SK-MEL-5 (cell line): Measurements from ENCODE around the gene BCAR3. TPM values are rescaled to one million over a fixed set of nuclear protein-coding genes. Genes with fewer than 3 reads are reported as not detected.
A peak's percentile ranks its signal among the peaks of the same experiment; 100 is the strongest.

Source experiments
- DNase-seq: peaks from one replicate; pipeline ENCODE4 v3.0.0-alpha.2; 2016; ENCODE audit warnings: low read depth, low spot score
- in situ Hi-C: cut with HindIII; loops from 2 replicates; pipeline ENCODE4 v1.10.0; 2016; ENCODE audit warnings: low sequenced_read_pairs, high pct_unique_total_duplicates, low pct_unique_long_range_greater_than_20kb
- polyA plus RNA-seq, 2 experiments: library from polyadenylated mRNA; depleted of rRNA; stranded (reverse); fragments of >200 nt; gene quantifications; 2 replicates each; pipeline ENCODE4 v1.2.3, GENCODE V29; 2015
- total RNA-seq: library from RNA; depleted of rRNA; stranded (reverse); fragments of >200 nt; shearing (Covaris generic); gene quantifications from 2 replicates; pipeline ENCODE4 v1.2.3, GENCODE V29; 2014; rRNA removed

BCAR3 gene
- 34.5 and 36.9 TPM in 2 replicates for total RNA-seq
- polyA plus RNA-seq (2015; cell fraction: cytosol; rRNA removed) = 26.4 and 30.1 TPM in 2 replicates
- polyA plus RNA-seq (2015; cell fraction: nucleus; rRNA removed) = 20.5 and 22.6 TPM in 2 replicates

DNA sequence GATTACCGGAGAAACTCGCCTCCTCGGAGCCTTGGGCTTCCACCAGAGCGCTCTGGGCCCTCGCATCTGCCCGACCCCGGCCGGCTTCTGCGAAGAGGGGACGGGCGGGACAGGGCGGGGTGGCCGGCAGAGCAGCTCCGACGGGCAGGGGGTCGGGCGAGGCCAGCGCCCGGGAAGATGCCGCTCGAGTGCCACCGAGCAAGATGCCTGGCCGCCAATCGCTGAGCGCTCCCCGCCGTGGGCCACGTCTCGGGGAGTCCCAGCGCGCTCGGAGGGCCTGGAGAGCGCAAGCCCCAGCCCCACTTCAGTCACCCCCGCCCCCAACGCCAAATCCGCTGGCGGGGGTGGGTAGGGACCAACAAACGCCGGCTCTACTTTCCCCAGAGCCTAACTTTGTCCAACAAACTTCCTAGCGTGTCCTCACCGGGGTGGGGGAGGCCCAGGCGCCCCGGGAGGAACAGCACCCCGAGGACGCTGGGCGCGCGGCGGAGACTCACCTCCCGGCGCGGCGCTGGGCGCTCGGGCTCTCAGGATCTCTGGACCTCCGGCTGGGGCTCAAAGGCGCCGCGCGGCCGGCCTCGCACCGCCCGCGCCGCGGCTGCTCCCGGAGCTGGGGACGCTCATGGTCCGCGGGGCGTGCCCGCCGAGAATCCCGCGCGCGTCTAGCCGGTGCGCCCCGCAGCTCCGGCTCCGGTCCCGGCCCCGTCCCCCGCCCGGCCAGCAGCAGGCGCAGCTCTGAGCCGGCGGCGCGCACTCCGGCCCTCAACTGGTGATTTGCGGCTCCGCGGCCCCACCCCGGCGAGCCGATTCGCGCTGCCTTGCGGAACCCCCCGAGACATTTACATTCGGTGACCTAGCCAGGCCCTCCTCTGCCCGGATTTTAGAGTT, at the start of gene BCAR3:
BCAR3 (minus strand) TSS at position 737 of the 888 bp plus-strand sequence. CDS start 6,907 bp downstream, outside the sequence.
- in situ Hi-C loops = no loop called here
- DNase-seq = peak; percentile 61

DNA sequence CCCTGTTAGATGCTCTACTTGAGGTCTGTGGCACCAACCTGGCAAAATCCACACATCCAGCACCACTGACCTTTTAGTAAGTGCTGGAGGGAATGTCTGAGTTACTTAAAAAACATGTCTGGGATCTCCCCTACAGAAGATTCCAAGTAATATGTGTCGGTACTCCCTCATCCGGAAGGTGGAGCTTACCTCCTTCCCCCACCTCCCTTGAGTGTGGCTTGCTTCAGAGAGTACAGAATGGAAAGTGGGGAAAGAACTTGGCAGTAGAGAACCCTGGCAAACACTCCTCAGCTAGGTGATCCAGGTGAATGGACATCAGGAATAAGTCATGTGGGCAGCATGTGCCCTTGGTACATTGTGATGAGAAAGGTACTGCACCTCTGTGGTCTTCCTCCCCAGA, 49.0 kb upstream of the BCAR3 start:
- in situ Hi-C loops = no loop called here
- no peak for DNase-seq

DNA sequence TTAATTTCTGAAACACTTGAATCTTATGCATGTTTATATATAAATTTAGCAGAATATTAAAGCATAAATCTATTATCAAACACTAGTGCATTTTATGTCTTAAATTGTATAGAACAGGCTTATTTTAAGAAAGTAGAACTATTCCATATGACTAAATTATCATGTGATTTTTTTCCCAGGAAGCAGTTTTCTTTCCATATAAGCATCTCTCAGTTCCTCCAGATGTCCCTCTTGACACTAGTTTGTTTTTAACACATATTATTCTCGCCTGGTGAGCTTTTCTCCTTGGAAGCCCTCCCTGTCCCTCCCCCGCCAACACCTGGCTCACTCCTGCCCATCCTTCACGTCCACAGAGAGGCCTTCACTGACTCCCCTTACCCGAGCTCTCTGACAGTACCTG, 48.3 kb upstream of the BCAR3 start:
- in situ Hi-C loops = no loop called here

DNA sequence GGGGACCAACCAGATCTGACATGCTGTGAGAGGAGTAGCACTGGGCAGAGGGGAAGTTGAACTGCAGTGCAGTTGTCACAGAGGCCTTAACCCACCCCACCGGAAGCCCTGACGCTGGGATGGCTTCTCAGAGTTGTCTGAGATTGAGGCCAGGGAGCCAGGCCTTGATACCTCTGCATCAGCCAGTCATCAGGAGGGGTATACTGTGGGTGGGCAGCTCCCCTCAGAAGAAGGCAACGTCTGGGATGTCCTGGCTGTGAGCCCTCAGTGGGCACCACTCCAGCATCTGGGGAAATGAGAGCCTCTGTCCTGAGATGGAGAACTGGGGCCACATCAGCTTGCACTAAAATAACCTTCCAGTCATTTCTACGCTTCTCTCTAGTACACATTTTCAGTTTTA, 47.9 kb upstream of the BCAR3 start:
- in situ Hi-C loops = no loop called here
- no peak for DNase-seq

More for the DNA sequence above, 48.3 kb upstream of the BCAR3 start:
- no peak for DNase-seq

DNA sequence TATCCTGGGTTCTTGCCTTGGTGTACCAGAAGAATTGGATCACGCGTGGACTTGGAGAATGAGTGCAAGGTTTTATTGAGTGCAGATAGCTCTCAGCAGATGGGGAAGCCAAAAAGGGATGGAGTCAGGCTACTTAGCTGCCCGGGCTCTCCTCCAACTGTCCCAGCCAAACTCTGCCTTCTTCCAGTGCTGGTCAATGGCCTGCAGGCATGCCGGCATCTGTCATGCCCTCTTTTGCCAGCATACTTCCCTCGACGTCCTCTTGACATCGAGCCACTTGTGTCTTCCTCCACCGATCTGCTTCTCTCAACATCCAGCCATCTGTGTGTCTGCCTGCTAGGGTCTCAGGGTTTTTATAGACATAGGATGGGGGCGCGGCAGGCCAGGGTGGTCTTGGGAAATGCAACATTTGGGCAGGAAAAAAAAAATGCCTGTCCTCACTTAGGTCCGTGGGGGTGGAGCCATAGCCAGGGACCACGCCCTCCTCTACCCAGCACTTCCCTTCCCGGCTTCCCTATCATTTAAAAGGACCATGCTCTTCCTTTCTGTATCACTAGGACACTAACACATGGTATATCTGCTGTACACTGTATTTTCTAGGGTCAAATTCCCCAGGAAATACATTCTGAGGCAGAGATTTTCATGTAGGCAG, 47.0 kb upstream of the BCAR3 start:
- DNase-seq = no peak
- in situ Hi-C loops = no loop called here

DNA sequence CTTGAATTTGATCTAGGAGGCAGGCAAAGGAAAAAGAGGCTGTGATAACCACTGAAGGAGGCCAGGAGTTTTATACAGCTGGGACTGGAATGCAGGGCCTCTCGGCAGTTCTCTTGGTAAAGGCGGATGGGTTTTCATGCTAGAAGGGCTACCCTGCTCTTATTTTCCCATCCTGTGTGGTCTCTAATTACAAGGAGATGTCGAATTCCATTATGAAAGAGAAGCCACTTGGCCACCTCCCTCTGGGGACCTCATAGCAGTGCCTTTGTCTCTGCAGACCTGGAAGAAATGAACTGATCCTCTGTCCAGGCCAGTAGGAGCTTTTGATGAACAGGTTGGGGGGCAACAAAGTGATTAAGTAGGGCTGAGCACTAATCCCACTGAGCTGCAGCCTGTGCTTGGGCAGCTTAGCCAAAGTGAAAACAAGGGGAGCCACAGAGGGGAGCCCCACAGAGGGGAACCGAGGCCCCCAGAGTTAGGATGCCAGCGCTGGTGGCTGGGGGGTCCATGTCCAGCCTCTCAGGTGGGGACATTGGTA, 42.2 kb upstream of the BCAR3 start:
- in situ Hi-C loops = no loop called here

DNA sequence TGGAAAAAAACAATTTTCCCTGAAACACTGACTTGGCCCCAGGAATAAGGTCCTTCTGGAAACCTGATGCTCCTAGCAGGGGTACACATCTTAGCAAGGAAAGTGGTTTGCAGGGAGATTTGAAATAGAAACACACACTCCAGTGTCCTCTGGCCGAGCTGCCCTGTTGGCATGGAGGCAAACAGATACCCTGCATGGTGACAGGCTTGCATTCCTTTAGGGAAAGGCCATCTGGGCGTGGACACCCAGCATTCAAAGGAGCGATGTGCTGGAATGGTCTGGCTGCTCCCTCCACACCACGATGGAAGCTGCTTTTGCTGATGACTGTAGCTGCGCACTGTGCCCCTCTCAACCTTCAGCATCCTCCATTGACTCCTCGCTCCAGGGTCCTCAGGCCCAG, 41.5 kb upstream of the BCAR3 start:
- no peak for DNase-seq
- in situ Hi-C loops = no loop called here

More for the DNA sequence above, 42.2 kb upstream of the BCAR3 start:
- DNase-seq = no peak

DNA sequence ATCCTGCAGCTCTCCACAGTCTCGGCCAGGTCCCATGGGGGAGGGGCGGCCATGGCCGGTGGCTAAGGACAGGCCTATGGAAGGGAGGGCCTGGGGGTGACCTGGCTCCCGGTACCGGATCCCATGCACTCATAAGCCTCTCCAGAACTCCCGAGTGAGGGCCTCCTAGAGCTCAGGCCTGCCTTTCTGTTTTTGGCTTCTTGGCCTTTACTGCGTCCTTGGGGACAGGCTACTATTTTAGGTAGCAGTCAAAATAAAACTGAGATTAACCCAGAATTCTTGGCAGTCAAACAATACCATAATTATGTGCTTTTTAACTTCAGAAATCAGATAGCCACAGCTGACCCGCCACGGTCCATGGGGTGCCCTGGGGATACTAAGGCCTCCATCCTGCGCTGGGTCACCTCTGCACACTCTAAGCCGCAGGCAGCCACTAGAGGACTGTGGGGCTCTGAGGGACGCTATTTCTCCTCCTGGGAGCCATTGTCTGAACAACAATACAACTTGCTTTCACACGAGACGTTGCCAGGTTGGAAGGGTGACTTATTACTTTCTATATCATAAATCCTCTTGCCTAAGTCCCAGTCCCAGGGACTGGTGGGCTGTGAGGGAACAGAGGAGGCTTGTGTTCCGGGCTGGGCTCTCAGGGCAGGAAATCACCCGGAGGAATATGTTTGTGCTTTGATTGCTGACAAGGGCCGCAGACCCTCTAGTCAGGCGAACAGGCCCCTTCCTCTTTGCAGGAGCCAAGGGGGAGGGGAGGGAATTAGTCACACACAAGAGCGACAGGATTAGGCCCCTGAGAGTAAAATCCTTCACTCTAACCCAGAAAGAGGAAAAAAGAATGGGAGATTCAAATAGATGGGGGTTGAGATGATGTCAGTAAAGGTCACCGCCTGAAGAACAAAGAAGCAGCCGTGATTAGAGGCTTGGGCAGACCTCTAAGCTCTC, 40.7 kb upstream of the BCAR3 start:
- in situ Hi-C loops = no loop called here
- DNase-seq = peak; percentile 54

DNA sequence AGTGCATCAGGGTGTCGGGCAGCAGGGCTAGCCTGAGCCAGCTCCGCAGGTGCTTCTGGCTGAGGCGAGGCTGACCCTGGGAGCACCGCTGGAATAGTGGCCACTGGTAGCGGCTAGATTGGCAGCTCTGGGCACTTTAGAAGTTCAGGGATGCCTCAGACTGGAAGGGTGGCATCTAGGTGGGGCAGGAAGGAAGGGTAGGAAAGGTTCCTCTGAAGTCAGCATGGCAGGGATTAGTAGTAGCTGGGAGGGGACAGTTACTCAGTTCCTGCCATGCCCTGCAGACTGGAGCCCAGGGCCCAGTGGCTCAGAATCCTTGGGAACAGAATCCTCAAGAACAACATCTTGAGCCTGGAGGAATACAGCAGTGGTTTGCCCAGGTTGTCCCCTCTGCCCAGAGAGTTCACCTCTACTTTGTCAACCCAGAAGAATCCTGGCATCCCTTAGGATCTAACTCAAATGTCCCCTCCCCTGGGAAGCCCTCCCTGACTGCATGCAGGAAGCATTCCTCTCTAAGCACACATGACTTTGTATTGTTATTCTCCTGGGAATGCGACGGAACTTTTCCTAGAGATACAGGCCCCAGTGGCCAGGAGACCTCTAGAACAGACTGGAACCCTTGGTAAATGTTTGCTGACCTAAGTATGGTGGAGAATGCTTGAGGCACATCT, 39.5 kb upstream of the BCAR3 start:
- in situ Hi-C loops = no loop called here
- DNase-seq = no peak

DNA sequence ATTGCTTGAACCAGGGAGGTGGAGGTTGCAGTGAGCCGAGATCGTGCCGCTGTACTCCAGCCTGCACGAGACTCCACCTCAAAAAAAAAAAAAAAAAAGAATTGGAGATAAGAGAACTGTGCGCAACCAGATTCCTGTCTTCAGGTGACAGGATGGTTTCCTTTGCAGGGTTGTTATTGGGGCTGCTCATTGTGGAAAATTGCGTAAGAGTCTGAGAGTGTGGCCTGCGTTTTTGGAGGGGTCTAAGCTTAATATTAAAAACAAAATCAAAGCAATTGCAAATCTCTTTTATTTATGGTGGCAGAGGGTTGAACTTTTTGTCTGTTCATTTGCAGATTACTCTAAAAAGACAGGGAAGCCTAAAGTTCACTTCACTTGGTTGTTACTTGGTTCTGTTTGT, 36.0 kb upstream of the BCAR3 start:
- no peak for DNase-seq
- in situ Hi-C loops = no loop called here

DNA sequence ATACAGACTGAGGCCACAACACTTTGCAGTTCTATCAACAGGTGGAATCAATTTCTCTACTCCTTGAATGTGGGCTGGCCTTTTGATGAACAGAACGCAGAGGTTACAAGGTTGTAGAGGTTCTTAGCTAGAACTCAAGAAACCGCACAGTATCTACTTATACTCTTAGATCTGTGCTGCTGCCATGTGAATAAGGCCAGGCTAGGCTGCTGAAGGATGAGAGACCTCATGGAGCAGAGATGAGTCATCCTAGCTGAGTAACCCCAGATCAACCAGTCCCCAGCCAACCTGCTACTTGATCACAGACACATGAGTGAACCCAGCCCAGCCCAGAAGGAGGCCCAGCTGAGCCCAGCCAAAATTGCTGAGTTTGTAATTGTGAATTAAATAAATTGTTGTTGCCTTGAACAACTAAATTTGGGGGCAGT, 35.3 kb upstream of the BCAR3 start:
- no peak for DNase-seq
- in situ Hi-C loops = no loop called here

DNA sequence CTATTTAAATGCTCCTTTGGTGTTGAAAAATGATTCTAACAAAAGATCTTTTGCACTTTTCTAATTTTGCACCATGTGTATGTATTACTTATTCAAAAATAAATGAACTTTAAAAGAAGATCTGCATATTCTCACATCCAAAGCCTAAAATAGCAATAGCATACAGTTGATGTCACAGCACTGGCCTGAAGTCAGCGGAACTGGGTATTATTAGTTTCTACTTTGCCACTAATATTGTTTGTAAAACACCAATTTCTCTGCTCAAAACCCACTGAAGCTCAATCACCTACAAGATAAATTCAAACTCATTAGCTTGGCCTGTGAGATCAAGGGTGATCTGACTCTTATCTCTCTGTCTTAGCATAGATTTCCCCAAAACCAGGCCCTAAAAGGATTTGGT, 34.5 kb upstream of the BCAR3 start:
- no peak for DNase-seq
- in situ Hi-C loops = no loop called here

DNA sequence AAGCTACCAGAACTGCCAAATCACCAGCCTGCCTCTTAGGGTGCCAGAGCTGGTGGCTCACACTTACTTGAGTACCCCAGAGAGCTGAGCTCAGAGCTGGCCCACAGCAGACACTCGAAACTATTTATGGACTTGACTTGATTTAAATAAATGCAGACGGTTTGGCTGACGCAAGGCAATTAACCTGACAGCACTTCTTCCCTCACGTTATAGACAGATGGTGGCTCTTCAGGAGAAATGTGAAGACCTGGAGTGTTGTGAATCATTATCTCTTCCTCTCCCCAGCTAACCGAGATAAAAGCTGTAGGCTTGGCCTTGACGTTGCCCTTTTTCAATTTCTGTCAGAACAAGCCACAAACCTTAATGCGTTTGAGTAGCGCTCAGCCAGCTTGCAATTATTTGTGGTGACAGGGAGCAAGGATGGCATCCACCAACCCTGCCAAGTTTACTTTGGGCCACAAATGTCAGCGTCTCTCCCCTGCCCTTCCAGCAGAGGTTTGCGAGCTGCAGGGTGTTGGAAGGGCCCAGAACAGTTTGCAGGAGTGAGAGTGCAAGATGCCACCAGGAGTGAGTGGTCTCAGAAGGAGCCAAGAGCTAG, 34.0 kb upstream of the BCAR3 start:
- in situ Hi-C loops = no loop called here
- DNase-seq = no peak

DNA sequence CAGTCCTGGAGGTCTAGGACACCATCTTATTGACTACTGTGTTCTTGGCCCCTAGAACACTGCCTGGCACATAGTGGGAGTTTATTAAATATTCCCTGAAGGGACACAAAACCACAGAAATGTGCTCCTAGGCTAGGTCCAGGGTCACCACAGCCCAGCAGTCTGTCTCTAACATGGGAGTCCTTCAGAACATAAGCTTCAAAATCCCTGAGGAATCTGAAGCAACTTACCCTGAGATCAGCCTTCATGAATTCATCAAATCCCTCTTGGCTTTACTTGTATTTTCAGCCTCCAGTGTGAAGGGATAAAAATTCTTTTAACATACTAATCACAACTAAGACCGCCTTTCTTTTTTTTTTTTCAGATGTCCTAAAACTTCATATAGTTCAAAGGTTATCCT, 32.7 kb upstream of the BCAR3 start:
- in situ Hi-C loops = no loop called here
- no peak for DNase-seq

DNA sequence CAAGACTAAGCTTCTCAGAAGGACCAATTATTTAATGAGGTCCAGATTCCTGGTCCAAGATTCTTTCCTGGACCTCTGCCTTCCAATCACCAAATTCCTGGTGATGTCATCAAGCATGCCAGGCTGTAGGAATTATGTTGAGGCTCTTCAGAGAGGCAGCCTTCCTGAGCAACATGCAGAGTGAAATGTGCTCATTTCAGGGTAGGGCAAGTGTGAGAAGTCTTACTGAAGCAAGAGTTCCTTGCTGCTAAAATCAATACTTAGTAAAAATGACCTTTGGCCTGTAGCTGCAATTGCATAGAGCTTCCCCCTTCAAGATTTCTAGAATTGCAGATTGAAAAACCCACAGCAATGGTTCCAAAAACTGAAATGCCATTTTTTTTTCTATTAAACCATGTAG, 31.7 kb upstream of the BCAR3 start:
- in situ Hi-C loops = no loop called here
- DNase-seq = no peak

DNA sequence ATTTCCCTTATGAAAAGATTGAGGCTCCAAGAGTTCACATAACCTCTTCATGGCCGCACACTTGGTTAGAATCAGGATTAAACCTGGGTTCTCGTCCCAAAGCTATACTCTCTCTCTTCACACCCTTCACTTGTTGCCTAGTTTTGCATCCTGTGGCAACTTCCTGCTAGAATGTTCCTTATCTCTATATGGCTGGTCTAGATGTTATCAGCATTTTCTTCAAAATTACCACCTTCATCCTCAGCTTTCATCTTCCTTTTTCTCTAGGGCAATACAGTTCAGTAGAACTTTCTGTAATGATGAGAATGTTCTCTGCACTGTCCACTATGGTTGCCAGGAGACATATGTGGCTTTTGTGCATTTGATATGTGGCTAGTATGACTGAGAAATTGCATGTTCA, 31.1 kb upstream of the BCAR3 start:
- in situ Hi-C loops = no loop called here
- no peak for DNase-seq
